MCF 10A (cell line): ENCODE data around the gene XPO5. TPM values are rescaled to one million over a fixed set of nuclear protein-coding genes. Genes with fewer than 3 reads are reported as not detected.

Experiments
- total RNA-seq: library from RNA; stranded (reverse); gene quantifications from 2 replicates; pipeline ENCODE4 v1.2.3, GENCODE V29; 2022

Gene XPO5
- total RNA-seq, 1 experiment from 2014 or later = 98.6 TPM

Other genes starting within 250 kb of the XPO5 start
- gene ZNF318, start 206.4 kb downstream of the XPO5 start, total RNA-seq = 11.3 and 12.9 TPM in 2 replicates
- 25.6 and 25.9 TPM in 2 replicates for gene ABCC10, start 148.5 kb downstream of the XPO5 start, total RNA-seq
- 13.6 and 30.2 TPM in 2 replicates for gene DLK2, start 120.5 kb downstream of the XPO5 start, total RNA-seq
- 70.9 and 78.9 TPM in 2 replicates for gene TJAP1, start 98.5 kb downstream of the XPO5 start, total RNA-seq
- 0.37 and 1.2 TPM in 2 replicates for gene LRRC73, start 65.7 kb downstream of the XPO5 start, total RNA-seq
- gene YIPF3, start 59.1 kb downstream of the XPO5 start, total RNA-seq = 65.1 and 72.9 TPM in 2 replicates
- 54.9 and 63.6 TPM in 2 replicates for gene POLR1C, start 58.9 kb downstream of the XPO5 start, total RNA-seq
- gene POLH, start 147 bp upstream of the XPO5 start, total RNA-seq = 34.5 and 36.7 TPM in 2 replicates
- 277 and 311 TPM in 2 replicates for gene GTPBP2, start 53.2 kb upstream of the XPO5 start, total RNA-seq
- gene MAD2L1BP, start 59.8 kb upstream of the XPO5 start, total RNA-seq = 21.2 and 21.6 TPM in 2 replicates
- gene RSPH9, start 69.0 kb upstream of the XPO5 start, total RNA-seq = not detected in 2 replicates
- 69.1 and 79.5 TPM in 2 replicates for gene MRPS18A, start 111.8 kb upstream of the XPO5 start, total RNA-seq
- gene VEGFA, start 194.2 kb upstream of the XPO5 start, total RNA-seq = 265 and 366 TPM in 2 replicates